Activated T-helper 2 cell treated with anti-CD3 and anti-CD28 coated beads, Interferon-gamma antibody, Interleukin-2, Interleukin-4, amounts not matched to agents 10 μg/mL and 5 μg/mL and 100 μg/mL, durations not matched to agents 14 hours and 24 hours and 36 hours (primary cell): ENCODE results near the gene CABCOCO1. TPM values are rescaled to one million over a fixed set of nuclear protein-coding genes. Genes with fewer than 3 reads are reported as not detected.

Source experiments
- DNase-seq: peaks from one replicate; pipeline ENCODE4 v3.0.0; 2021; ENCODE audit warnings: low spot score
- H3K27ac Mint-ChIP-seq: one replicate; pipeline ENCODE4 v1.8.0; 2021; ENCODE audit warnings: mixed read lengths
- H3K27me3 Mint-ChIP-seq: one replicate; pipeline ENCODE4 v1.8.0; 2021; ENCODE audit warnings: low read depth, mixed read lengths
- H3K36me3 Mint-ChIP-seq: one replicate; pipeline ENCODE4 v1.8.0; 2021; ENCODE audit warnings: low read depth, mixed read lengths
- H3K4me1 Mint-ChIP-seq: one replicate; pipeline ENCODE4 v1.8.0; 2021; ENCODE audit warnings: low read depth, mixed read lengths
- H3K4me3 Mint-ChIP-seq: one replicate; pipeline ENCODE4 v1.8.0; 2021; ENCODE audit warnings: low read depth, mild to moderate bottlenecking, moderate library complexity, mixed read lengths
- H3K9me3 Mint-ChIP-seq: one replicate; pipeline ENCODE4 v1.8.0; 2021; ENCODE audit warnings: mixed read lengths
- intact Hi-C: fragments of 100-400 bp; cut with micrococcal nuclease; formaldehyde crosslinking; loops from one replicate; pipeline ENCODE4 v1.15.1; 2023
- total RNA-seq: library from RNA; stranded (reverse); gene quantifications from 2 replicates; pipeline ENCODE4 v1.2.3, GENCODE V29; 2022

Gene CABCOCO1
- total RNA-seq, 1 donor from 2014 or later, result not detected

GRCh38 chr10:61629576-61629975 is 33.2 kb upstream of the CABCOCO1 start:
- H3K4me1 Mint-ChIP-seq, result no peaks in the 10 kb centered on the region
- intact Hi-C loops, result no loop called here

GRCh38 chr10:61632057-61632670 is 30.6 kb upstream of the CABCOCO1 start:
- no peak for DNase-seq
- Mint-ChIP-seq H3K27me3 (no peaks in the 10 kb centered on the region), H3K27ac (no peak overlapping the region), H3K36me3 (no peaks in the 10 kb centered on the region), H3K4me1 (no peaks in the 10 kb centered on the region), H3K9me3 (no peaks in the 10 kb centered on the region), H3K4me3 (no peak overlapping the region)
- intact Hi-C loops, result no loop called here

More at GRCh38 chr10:61629576-61629975, 33.2 kb upstream of the CABCOCO1 start:
- Mint-ChIP-seq H3K9me3 (no peaks in the 10 kb centered on the region), H3K27me3 (no peaks in the 10 kb centered on the region), H3K4me3 (no peak overlapping the region), H3K36me3 (no peaks in the 10 kb centered on the region), H3K27ac (no peak overlapping the region)
- no peak for DNase-seq

- Mint-ChIP-seq H3K27ac (no peak overlapping the region), H3K36me3 (no peaks in the 10 kb centered on the region), H3K4me3 (no peak overlapping the region), H3K9me3 (no peaks in the 10 kb centered on the region), H3K27me3 (no peaks in the 10 kb centered on the region), H3K4me1 (no peaks in the 10 kb centered on the region)
- DNase-seq, result no peak
- intact Hi-C loops, result no loop called here
These were observed 29.1 kb upstream of the CABCOCO1 start for GRCh38 chr10:61633665-61634064.

GRCh38 chr10:61634746-61635145 is 28.0 kb upstream of the CABCOCO1 start:
- Mint-ChIP-seq H3K27me3 (no peaks in the 10 kb centered on the region), H3K4me1 (no peaks in the 10 kb centered on the region)

GRCh38 chr10:61635471-61635870 is 27.3 kb upstream of the CABCOCO1 start:
- no peak for DNase-seq
- Mint-ChIP-seq H3K4me1 (no peaks in the 10 kb centered on the region), H3K4me3 (no peak overlapping the region), H3K27ac (no peak overlapping the region), H3K9me3 (no peaks in the 10 kb centered on the region), H3K27me3 (no peaks in the 10 kb centered on the region), H3K36me3 (no peaks in the 10 kb centered on the region)
- intact Hi-C loops, result no loop called here

More at GRCh38 chr10:61634746-61635145, 28.0 kb upstream of the CABCOCO1 start:
- intact Hi-C loops, result no loop called here
- DNase-seq, result no peak
- H3K9me3 Mint-ChIP-seq, result no peaks in the 10 kb centered on the region
- no peak overlapping the region for H3K4me3 Mint-ChIP-seq
- no peaks in the 10 kb centered on the region for H3K36me3 Mint-ChIP-seq
- no peak overlapping the region for H3K27ac Mint-ChIP-seq

GRCh38 chr10:61635932-61636331 is 26.8 kb upstream of the CABCOCO1 start:
- Mint-ChIP-seq H3K27me3 (no peaks in the 10 kb centered on the region), H3K4me1 (no peaks in the 10 kb centered on the region), H3K27ac (no peak overlapping the region), H3K36me3 (no peaks in the 10 kb centered on the region), H3K9me3 (no peaks in the 10 kb centered on the region), H3K4me3 (no peak overlapping the region)
- intact Hi-C loops, result no loop called here
- DNase-seq, result no peak

- Mint-ChIP-seq H3K4me1 (no peaks in the 10 kb centered on the region), H3K36me3 (no peaks in the 10 kb centered on the region), H3K27me3 (peaks cover 3% of the 10 kb centered on the region), H3K27ac (no peak overlapping the region), H3K9me3 (no peaks in the 10 kb centered on the region), H3K4me3 (no peak overlapping the region)
- intact Hi-C loops, result no loop called here
- DNase-seq, result no peak
These were observed 22.8 kb upstream of the CABCOCO1 start for GRCh38 chr10:61639952-61640351.

GRCh38 chr10:61640856-61641255 is 21.9 kb upstream of the CABCOCO1 start:
- intact Hi-C loops, result no loop called here
- DNase-seq, result no peak
- peaks cover 3% of the 10 kb centered on the region for H3K27me3 Mint-ChIP-seq
- H3K27ac Mint-ChIP-seq, result no peak overlapping the region
- H3K4me1 Mint-ChIP-seq, result no peaks in the 10 kb centered on the region
- no peaks in the 10 kb centered on the region for H3K9me3 Mint-ChIP-seq
- no peak overlapping the region for H3K4me3 Mint-ChIP-seq
- no peaks in the 10 kb centered on the region for H3K36me3 Mint-ChIP-seq

GRCh38 chr10:61642150-61642571 is 20.6 kb upstream of the CABCOCO1 start:
- Mint-ChIP-seq H3K27me3 (peaks cover 3% of the 10 kb centered on the region), H3K36me3 (no peaks in the 10 kb centered on the region), H3K9me3 (no peaks in the 10 kb centered on the region), H3K4me3 (no peak overlapping the region), H3K4me1 (no peaks in the 10 kb centered on the region), H3K27ac (no peak overlapping the region)
- no peak for DNase-seq
- intact Hi-C loops, result no loop called here

- Mint-ChIP-seq H3K4me3 (no peak overlapping the region), H3K27me3 (peaks cover 3% of the 10 kb centered on the region), H3K36me3 (no peaks in the 10 kb centered on the region), H3K9me3 (no peaks in the 10 kb centered on the region), H3K27ac (no peak overlapping the region), H3K4me1 (no peaks in the 10 kb centered on the region)
- intact Hi-C loops, result no loop called here
- DNase-seq, result no peak
These were observed 20.1 kb upstream of the CABCOCO1 start for GRCh38 chr10:61642676-61643075.

GRCh38 chr10:61643316-61643751 is 19.4 kb upstream of the CABCOCO1 start:
- Mint-ChIP-seq H3K27me3 (peaks cover 3% of the 10 kb centered on the region), H3K27ac (no peak overlapping the region), H3K9me3 (no peaks in the 10 kb centered on the region), H3K4me1 (no peaks in the 10 kb centered on the region), H3K4me3 (no peak overlapping the region), H3K36me3 (no peaks in the 10 kb centered on the region)
- no peak for DNase-seq
- intact Hi-C loops, result no loop called here

GRCh38 chr10:61653699-61654098 is 9.0 kb upstream of the CABCOCO1 start:
- H3K27me3 Mint-ChIP-seq, result peaks cover 9% of the 10 kb centered on the region
- H3K36me3 Mint-ChIP-seq, result no peaks in the 10 kb centered on the region
- H3K4me1 Mint-ChIP-seq, result no peaks in the 10 kb centered on the region
- intact Hi-C loops, result no loop called here
- no peak overlapping the region for H3K4me3 Mint-ChIP-seq
- no peak for DNase-seq
- H3K9me3 Mint-ChIP-seq, result no peaks in the 10 kb centered on the region
- H3K27ac Mint-ChIP-seq, result no peak overlapping the region

- Mint-ChIP-seq H3K27ac (no peak overlapping the region), H3K4me3 (no peak overlapping the region), H3K36me3 (no peaks in the 10 kb centered on the region), H3K27me3 (peaks cover 14% of the 10 kb centered on the region), H3K4me1 (no peaks in the 10 kb centered on the region), H3K9me3 (no peaks in the 10 kb centered on the region)
- intact Hi-C loops, result no loop called here
- no peak for DNase-seq
These were observed 7.3 kb upstream of the CABCOCO1 start for GRCh38 chr10:61655335-61655851.
